Transverse colon (tissue), 4 donors: ENCODE results near the gene PUM1. TPM values are rescaled to one million over a fixed set of nuclear protein-coding genes. Genes with fewer than 3 reads are reported as not detected.

Experiments
- DNase-seq: peaks from one replicate; pipeline ENCODE4 v3.0.0-alpha.2; 2019
- H3K27ac ChIP-seq, 4 donors: fragments of 200-600 bp; sonication (generic); 2 replicates each; pipeline ENCODE4 v1.5.1; 2016 to 2018; ENCODE audit warnings: inconsistent platforms in 4 of 4
- H3K27me3 ChIP-seq: fragments of 200-600 bp; sonication (generic); 2 replicates; pipeline ENCODE4 v1.5.1; 2017; ENCODE audit warnings: inconsistent platforms
- H3K36me3 ChIP-seq, 4 donors: fragments of 200-600 bp; sonication (generic); 2 replicates each; pipeline ENCODE4 v1.5.1; 2017 to 2019; ENCODE audit warnings: inconsistent platforms in 4 of 4
- H3K4me1 ChIP-seq, 4 donors: fragments of 200-600 bp; sonication (generic); 2 replicates each; pipeline ENCODE4 v1.5.1; 2017 to 2020; ENCODE audit warnings: inconsistent platforms in 4 of 4
- H3K4me3 ChIP-seq, 4 donors: fragments of 200-600 bp; sonication (generic); 1 replicate in 1 of 4; 2 replicates in 3 of 4; pipeline versions ENCODE4 v1.5.1 to v1.6.1; 2017 to 2019; ENCODE audit warnings: inconsistent platforms in 4 of 4
- H3K9me3 ChIP-seq, 2 donors: fragments of 200-600 bp; sonication (generic); 2 replicates each; pipeline ENCODE4 v1.5.1; 2017 to 2019; ENCODE audit warnings: inconsistent platforms in 2 of 2
- CTCF ChIP-seq, 5 experiments: fragments of 200-600 bp in 3 of 5; fragments of 450-650 bp in 2 of 5; sonication (generic) in 3 of 5; IDR thresholded peaks; 1 replicate in 2 of 5; 2 replicates in 3 of 5; pipeline ENCODE4 v1.5.1; 2016 to 2017; ENCODE audit warnings: antibody characterized with exemption in 5 of 5, inconsistent platforms in 3 of 5, mild to moderate bottlenecking in 2 of 5, moderate library complexity in 1 of 5
- EP300 ChIP-seq: sonication (generic); formaldehyde crosslinking; IDR thresholded peaks from one replicate; pipeline ENCODE4 v1.6.1; 2017; ENCODE audit warnings: antibody characterized with exemption, low read depth
- POLR2A ChIP-seq: fragments of 450-650 bp; IDR thresholded peaks from one replicate; pipeline ENCODE4 v1.6.1; 2016; ENCODE audit warnings: antibody characterized with exemption, mild to moderate bottlenecking, moderate library complexity
- POLR2AphosphoS5 ChIP-seq, 3 donors: sonication (generic); formaldehyde crosslinking; IDR thresholded peaks; one replicate each; pipeline ENCODE4 v1.6.1; 2016; ENCODE audit warnings: antibody characterized with exemption in 3 of 3
- WGBS, 2 donors: methylation state at CpG; one replicate each; pipeline ENCODE4 v1.1.5; 2018; ENCODE audit warnings: low coverage in 1 of 2; 5-methylcytosine and 5-hydroxymethylcytosine counted together
- in situ Hi-C, 4 donors: fragments of 200-750 bp; cut with MboI; loops; one replicate each; pipeline versions ENCODE4 v1.15.0 to v1.15.1; 2017; ENCODE audit warnings: low sequenced_read_pairs in 3 of 4, low pct_ligation_motif_present in 1 of 4, low pct_unique_long_range_greater_than_20kb in 1 of 4
- intact Hi-C: fragments of 100-400 bp; cut with DNase I; formaldehyde crosslinking; loops from one replicate; pipeline ENCODE4 v1.15.1; 2023; ENCODE audit warnings: low total_unique reads
- total RNA-seq, 4 donors: library from RNA; depleted of rRNA; stranded (reverse); fragments of >200 nt; gene quantifications; one replicate each; pipeline ENCODE4 v1.1.0, GENCODE V29; 2016

PUM1 gene
- total RNA-seq, 4 donors from 2014 or later: 73.6 to 201 (median 78.5) TPM

GRCh38 chr1:31082385-31082784, 16.9 kb upstream of the PUM1 start:
- Histone ChIP-seq H3K27ac (no peak overlapping the region), H3K9me3 (no peaks in the 10 kb centered on the region), H3K4me1 (no peaks in the 10 kb centered on the region), H3K4me3 (no peak overlapping the region), H3K27me3 (no peaks in the 10 kb centered on the region), H3K36me3 (no peaks in the 10 kb centered on the region)
- intact Hi-C loops: no loop called here
- DNase-seq: no peak
- WGBS, 2 donors: 75 to 79% methylated on average over 3 of the region's 3 CpGs
- in situ Hi-C loops: no loop called here
- TF ChIP-seq CTCF (IDR thresholded peaks at IDR 0.05) (no peak), EP300 (no peak), POLR2A (no peak), POLR2AphosphoS5 (IDR thresholded peaks at IDR 0.05) (no peak)

- Histone ChIP-seq H3K4me3 (no peak overlapping the region), H3K36me3 (no peaks in the 10 kb centered on the region), H3K9me3 (no peaks in the 10 kb centered on the region), H3K27me3 (no peaks in the 10 kb centered on the region), H3K4me1 (no peaks in the 10 kb centered on the region), H3K27ac (no peak overlapping the region)
- intact Hi-C loops (no loop called here), in situ Hi-C loops (no loop called here)
- TF ChIP-seq CTCF (IDR thresholded peaks at IDR 0.05) (no peak), POLR2A (no peak), EP300 (no peak), POLR2AphosphoS5 (IDR thresholded peaks at IDR 0.05) (no peak)
- DNase-seq: no peak
- WGBS, 2 donors: 83 to 87% methylated on average over 1 to 2 of the region's 2 CpGs
These were observed 7.5 kb upstream of the PUM1 start for GRCh38 chr1:31073044-31073443.

- H3K4me3 ChIP-seq: no peak overlapping the region
- H3K9me3 ChIP-seq: no peaks in the 10 kb centered on the region
- in situ Hi-C loops: no loop called here
- DNase-seq: no peak
- intact Hi-C loops: no loop called here
- H3K27ac ChIP-seq: no peak overlapping the region
- no peaks in the 10 kb centered on the region for H3K27me3 ChIP-seq
- TF ChIP-seq EP300: no peak
- TF ChIP-seq CTCF (IDR thresholded peaks at IDR 0.05): no peak
- no peak for TF ChIP-seq POLR2A
- TF ChIP-seq POLR2AphosphoS5 (IDR thresholded peaks at IDR 0.05): no peak
- WGBS, 2 donors: 52 to 60% methylated on average over 3 to 4 of the region's 4 CpGs
- H3K4me1 ChIP-seq: no peaks in the 10 kb centered on the region
- H3K36me3 ChIP-seq: no peaks in the 10 kb centered on the region
These were observed 6.8 kb upstream of the PUM1 start for GRCh38 chr1:31072304-31072746.

GRCh38 chr1:31069392-31069791, 3.9 kb upstream of the PUM1 start:
- Histone ChIP-seq H3K36me3 (no peaks in the 10 kb centered on the region), H3K9me3 (no peaks in the 10 kb centered on the region), H3K4me1 (peaks cover 0 to 5% (median under 1%) of the 10 kb centered on the region in 4 donors), H3K4me3 (no peak overlapping the region), H3K27me3 (no peaks in the 10 kb centered on the region), H3K27ac (no peak overlapping the region)
- no peak for DNase-seq
- TF ChIP-seq POLR2AphosphoS5 (IDR thresholded peaks at IDR 0.05) (no peak), CTCF (IDR thresholded peaks at IDR 0.05) (no peak), EP300 (no peak), POLR2A (no peak)
- WGBS, 2 donors: 43 to 62% methylated on average over 5 to 9 of the region's 9 CpGs
- intact Hi-C loops (no loop called here), in situ Hi-C loops (no loop called here)
